ENCODE results near the gene CALD1.

- no peak for TF ChIP-seq CTCF (IDR thresholded peaks at IDR 0.05)
- no peak for TF ChIP-seq ZFX (IDR thresholded peaks at IDR 0.05; ENCODE audit: borderline replicate concordance)
These were observed 85.8 kb downstream of the CALD1 start for GRCh38 chr7:134865001-134865845.
